ENCODE results near the gene THOC6. TPM values are rescaled to one million over a fixed set of nuclear protein-coding genes. Genes with fewer than 3 reads are reported as not detected.

THOC6 gene
- total RNA-seq, 1 experiment from 2014 or later: 56.7 TPM

GRCh38 chr16:3065069-3065741, 41.4 kb downstream of the THOC6 start, which contains the start of gene IL32:
IL32 (plus strand) TSS chr16:3065640; CDS start chr16:3065812, 172 bp downstream.
- Histone ChIP-seq H3K4me1 (ENCODE audit: control insufficient read depth, insufficient read depth, low read length) (peaks cover 8% of the 10 kb centered on the region; the same call in 1 of the 2 replicates), H3K27me3 (ENCODE audit: control insufficient read depth, insufficient read depth, low read length) (no peaks in the 10 kb centered on the region), H3K36me3 (ENCODE audit: control insufficient read depth, insufficient read depth, low read length) (no peaks in the 10 kb centered on the region), H3K4me3 (ENCODE audit: low read depth in 2 of 2, low read length in 2 of 2) (no peak within 1 kb of the TSS), H3K9me3 (ENCODE audit: control insufficient read depth, insufficient read depth, low read depth, low read length) (no peaks in the 10 kb centered on the region), H3K27ac (ENCODE audit: low read length) (peak within 1 kb of the TSS; percentile 10; the same call in 1 of the 2 replicates)
- TF ChIP-seq POLR2AphosphoS5 (IDR thresholded peaks at IDR 0.05; ENCODE audit: low read depth, low read length) (no peak), SIN3A (IDR thresholded peaks at IDR 0.05; ENCODE audit: borderline replicate concordance, insufficient read depth, low read depth, low read length) (no peak), TCF7L2 (IDR thresholded peaks at IDR 0.05; ENCODE audit: low read depth, low read length) (no peak), REST (IDR thresholded peaks at IDR 0.05; ENCODE audit: insufficient read depth in 1 of 2, low read depth in 2 of 2, low read length in 1 of 2) (no peak)
- TF ChIP-seq, protein P1, sequence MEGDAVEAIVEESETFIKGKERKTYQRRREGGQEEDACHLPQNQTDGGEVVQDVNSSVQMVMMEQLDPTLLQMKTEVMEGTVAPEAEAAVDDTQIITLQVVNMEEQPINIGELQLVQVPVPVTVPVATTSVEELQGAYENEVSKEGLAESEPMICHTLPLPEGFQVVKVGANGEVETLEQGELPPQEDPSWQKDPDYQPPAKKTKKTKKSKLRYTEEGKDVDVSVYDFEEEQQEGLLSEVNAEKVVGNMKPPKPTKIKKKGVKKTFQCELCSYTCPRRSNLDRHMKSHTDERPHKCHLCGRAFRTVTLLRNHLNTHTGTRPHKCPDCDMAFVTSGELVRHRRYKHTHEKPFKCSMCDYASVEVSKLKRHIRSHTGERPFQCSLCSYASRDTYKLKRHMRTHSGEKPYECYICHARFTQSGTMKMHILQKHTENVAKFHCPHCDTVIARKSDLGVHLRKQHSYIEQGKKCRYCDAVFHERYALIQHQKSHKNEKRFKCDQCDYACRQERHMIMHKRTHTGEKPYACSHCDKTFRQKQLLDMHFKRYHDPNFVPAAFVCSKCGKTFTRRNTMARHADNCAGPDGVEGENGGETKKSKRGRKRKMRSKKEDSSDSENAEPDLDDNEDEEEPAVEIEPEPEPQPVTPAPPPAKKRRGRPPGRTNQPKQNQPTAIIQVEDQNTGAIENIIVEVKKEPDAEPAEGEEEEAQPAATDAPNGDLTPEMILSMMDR (IDR thresholded peaks at IDR 0.05): no peak
- in situ Hi-C loops (cut with HindIII; ENCODE audit: low pct_unique_long_range_greater_than_20kb, low sequenced_read_pairs) (no loop called here), intact Hi-C loops (cut with micrococcal nuclease; ENCODE audit: unreplicated experiment) (no loop called here)
- CTCF ChIA-PET: no interaction called here
- BruUV-seq (replicated peaks): no TSS peak
- ATAC-seq: peak; percentile 63; the same call in 1 of the 2 replicates
- POLR2A ChIA-PET: no interaction called here
- DNase-seq (ENCODE audit: low read depth, low spot score): no peak

GRCh38 chr16:3065742-3066439, 42.1 kb downstream of the THOC6 start:
- intact Hi-C loops (cut with micrococcal nuclease; ENCODE audit: unreplicated experiment) (no loop called here), in situ Hi-C loops (cut with HindIII; ENCODE audit: low pct_unique_long_range_greater_than_20kb, low sequenced_read_pairs) (no loop called here)
- TF ChIP-seq, protein P1 (IDR thresholded peaks at IDR 0.05): no peak
- TF ChIP-seq POLR2AphosphoS5 (IDR thresholded peaks at IDR 0.05; ENCODE audit: low read depth, low read length) (no peak), TCF7L2 (IDR thresholded peaks at IDR 0.05; ENCODE audit: low read depth, low read length) (no peak), SIN3A (IDR thresholded peaks at IDR 0.05; ENCODE audit: borderline replicate concordance, insufficient read depth, low read depth, low read length) (no peak), REST (IDR thresholded peaks at IDR 0.05; ENCODE audit: insufficient read depth in 1 of 2, low read depth in 2 of 2, low read length in 1 of 2) (no peak)
- ATAC-seq (peak; percentile 22; the same call in 1 of the 2 replicates), DNase-seq (ENCODE audit: low read depth, low spot score) (no peak)
- Histone ChIP-seq H3K4me3 (ENCODE audit: low read depth in 2 of 2, low read length in 2 of 2) (no peak overlapping the region), H3K9me3 (ENCODE audit: control insufficient read depth, insufficient read depth, low read depth, low read length) (no peaks in the 10 kb centered on the region), H3K36me3 (ENCODE audit: control insufficient read depth, insufficient read depth, low read length) (no peaks in the 10 kb centered on the region), H3K4me1 (ENCODE audit: control insufficient read depth, insufficient read depth, low read length) (peaks cover 8% of the 10 kb centered on the region; the same call in 1 of the 2 replicates), H3K27ac (ENCODE audit: low read length) (no peak overlapping the region; the same call in 1 of the 2 replicates), H3K27me3 (ENCODE audit: control insufficient read depth, insufficient read depth, low read length) (no peaks in the 10 kb centered on the region)
- CTCF ChIA-PET: no interaction called here
- POLR2A ChIA-PET: no interaction called here
- no TSS peak for BruUV-seq (replicated peaks)
